Smooth muscle cell (in vitro differentiated cells): ENCODE measurements around the gene PCDHB9. TPM values are rescaled to one million over a fixed set of nuclear protein-coding genes. Genes with fewer than 3 reads are reported as not detected.
"Not testable (repeated sequence)": the region's sequence is repeated elsewhere in the genome, so short reads cannot be mapped to it uniquely, and the experiment has no call there.

Experiments
- DNase-seq: peaks from one replicate; lab custom pipeline; 2025; ENCODE audit not compliant: unreplicated experiment; lab: John Stamatoyannopoulos, UW
- H2AFZ ChIP-seq: fragments of 200-600 bp; sonication (generic); 2 replicates; pipeline ENCODE4 v1.6.0; 2016; ENCODE audit warnings: antibody characterized with exemption, low read depth, mild to moderate bottlenecking
- H3F3A ChIP-seq: fragments of 200-600 bp; sonication (generic); 2 replicates; pipeline ENCODE4 v1.6.0; 2017; ENCODE audit warnings: antibody characterized with exemption, low read depth
- H3K27ac ChIP-seq: fragments of 200-600 bp; sonication (generic); 2 replicates; pipeline ENCODE4 v1.5.1; 2016; ENCODE audit warnings: low read depth, mild to moderate bottlenecking
- H3K27me3 ChIP-seq: fragments of 200-600 bp; sonication (generic); 2 replicates; pipeline ENCODE4 v1.6.1; 2016; ENCODE audit warnings: low read depth, mild to moderate bottlenecking
- H3K36me3 ChIP-seq: fragments of 200-600 bp; sonication (generic); 2 replicates; pipeline ENCODE4 v1.5.1; 2016; ENCODE audit warnings: low read depth
- H3K4me1 ChIP-seq: fragments of 200-600 bp; sonication (generic); 2 replicates; pipeline ENCODE4 v1.5.1; 2016; ENCODE audit warnings: low read depth
- H3K4me2 ChIP-seq: fragments of 200-600 bp; sonication (generic); 2 replicates; pipeline ENCODE4 v1.6.0; 2016; ENCODE audit warnings: mild to moderate bottlenecking
- H3K4me3 ChIP-seq: fragments of 200-600 bp; sonication (generic); 2 replicates; pipeline ENCODE4 v1.5.1; 2016; ENCODE audit warnings: mild to moderate bottlenecking
- H3K79me2 ChIP-seq: fragments of 200-600 bp; sonication (generic); 2 replicates; pipeline ENCODE4 v1.6.0; 2016; ENCODE audit warnings: low read depth, mild to moderate bottlenecking
- H3K9ac ChIP-seq: fragments of 200-600 bp; sonication (generic); 2 replicates; pipeline ENCODE4 v1.6.0; 2016; ENCODE audit warnings: low read depth
- H3K9me3 ChIP-seq: fragments of 200-600 bp; sonication (generic); replicated peaks from 2 replicates; pipeline ENCODE4 v1.5.1; 2016; ENCODE audit warnings: low read depth
- H4K20me1 ChIP-seq: fragments of 200-600 bp; sonication (generic); 2 replicates; pipeline ENCODE4 v1.6.0; 2016; ENCODE audit warnings: low read depth
- CTCF ChIP-seq: fragments of 200-600 bp; sonication (generic); IDR thresholded peaks from 2 replicates; pipeline ENCODE4 v1.5.1; 2017; ENCODE audit warnings: borderline replicate concordance, mild to moderate bottlenecking, antibody characterized with exemption; ENCODE audit not compliant: insufficient read depth, poor library complexity, severe bottlenecking
- WGBS: methylation state at CpG from one replicate; pipeline ENCODE4 v1.1.7; 2016; ENCODE audit warnings: low lambda C conversion rate; 5-methylcytosine and 5-hydroxymethylcytosine counted together
- polyA plus RNA-seq: library from polyadenylated mRNA; unstranded; fragments of >200 nt; fragmentation: Nextera tagmentation; extraction: Ambion mirVana; gene quantifications from 2 replicates; pipeline ENCODE4 v1.2.1, GENCODE V29; 2016
- total RNA-seq: library from RNA; depleted of rRNA; stranded (reverse); fragments of >200 nt; gene quantifications from 2 replicates; pipeline ENCODE4 v1.2.3, GENCODE V29; 2014

PCDHB9 gene
- total and polyA plus RNA-seq, 2 experiments from 2014 or later = 2.2 to 4.1 TPM

- TF ChIP-seq CTCF = peak; percentile 18
- WGBS = 73% methylated on average over 20 of the region's 20 CpGs
- H3K79me2 ChIP-seq = no peaks in the 10 kb centered on the region
- no peak within 1 kb of the TSS for H3K9ac ChIP-seq
- H3K4me3 ChIP-seq = no peak within 1 kb of the TSS
- H3F3A ChIP-seq = no peaks in the 10 kb centered on the region
- no peak within 1 kb of the TSS for H3K4me2 ChIP-seq
- H4K20me1 ChIP-seq = no peaks in the 10 kb centered on the region
- H3K27me3 ChIP-seq = no peaks in the 10 kb centered on the region
- no peaks in the 10 kb centered on the region for H3K9me3 ChIP-seq
- no peaks in the 10 kb centered on the region for H3K4me1 ChIP-seq
- no peak within 1 kb of the TSS for H2AFZ ChIP-seq
- H3K36me3 ChIP-seq = no peaks in the 10 kb centered on the region
- no peak within 1 kb of the TSS for H3K27ac ChIP-seq
- no peak for DNase-seq
These were observed 14.4 kb upstream of the PCDHB9 start, which contains the start of gene PCDHB7 for GRCh38 chr5:141172381-141173204. Gene PCDHB7, plus strand, starts transcription at chr5:141172644. Its CDS starts 192 bp downstream, at chr5:141172836.

GRCh38 chr5:141174291-141175104 lies 12.5 kb upstream of the PCDHB9 start:
- 95% methylated on average over 69 of the region's 79 CpGs for WGBS
- H3K79me2 ChIP-seq, H3K9ac ChIP-seq, DNase-seq, H3K27ac ChIP-seq, H2AFZ ChIP-seq, H3F3A ChIP-seq, H3K4me2 ChIP-seq, H3K9me3 ChIP-seq, H3K27me3 ChIP-seq, H3K4me1 ChIP-seq, H3K4me3 ChIP-seq, H3K36me3 ChIP-seq, H4K20me1 ChIP-seq: not testable (repeated sequence)

GRCh38 chr5:141175933-141176332 lies 11.0 kb upstream of the PCDHB9 start:
- 95% methylated on average over 1 of the region's 1 CpG for WGBS
- H3K4me2 ChIP-seq = no peak overlapping the region

GRCh38 chr5:141177577-141178191 lies 9.3 kb upstream of the PCDHB9 start, which contains the start of gene PCDHB8:
Gene PCDHB8, plus strand, starts transcription at chr5:141177790. Its CDS starts 245 bp downstream, at chr5:141178035.
- H3K9ac ChIP-seq, H3K27me3 ChIP-seq, H3K27ac ChIP-seq, H3K4me3 ChIP-seq, H3K9me3 ChIP-seq, H3K79me2 ChIP-seq, DNase-seq, H2AFZ ChIP-seq, H4K20me1 ChIP-seq, H3K4me1 ChIP-seq, H3F3A ChIP-seq, H3K36me3 ChIP-seq, H3K4me2 ChIP-seq: not testable (repeated sequence)
- 65% methylated on average over 18 of the region's 18 CpGs for WGBS

More at GRCh38 chr5:141175933-141176332, 11.0 kb upstream of the PCDHB9 start:
- Histone ChIP-seq H3K9me3 (no peaks in the 10 kb centered on the region), H3K79me2 (no peaks in the 10 kb centered on the region), H3K9ac (no peak overlapping the region), H3K27me3 (no peaks in the 10 kb centered on the region), H3F3A (no peaks in the 10 kb centered on the region), H2AFZ (no peak overlapping the region), H3K4me3 (no peak overlapping the region), H3K36me3 (no peaks in the 10 kb centered on the region), H3K27ac (no peak overlapping the region), H4K20me1 (no peaks in the 10 kb centered on the region), H3K4me1 (no peaks in the 10 kb centered on the region)
- TF ChIP-seq CTCF = no peak
- no peak for DNase-seq

GRCh38 chr5:141179371-141179770 lies 7.6 kb upstream of the PCDHB9 start:
- H3K9ac ChIP-seq, H3K79me2 ChIP-seq, H3K4me2 ChIP-seq, H3K27me3 ChIP-seq, H3K27ac ChIP-seq, H3K4me3 ChIP-seq, H2AFZ ChIP-seq, H3K36me3 ChIP-seq, H3K4me1 ChIP-seq, H3F3A ChIP-seq, H3K9me3 ChIP-seq, H4K20me1 ChIP-seq, DNase-seq: not testable (repeated sequence)
- WGBS = 97% methylated on average over 34 of the region's 39 CpGs

- DNase-seq, H2AFZ ChIP-seq, H3K9me3 ChIP-seq, H3K36me3 ChIP-seq, H3K79me2 ChIP-seq, H3F3A ChIP-seq, H3K4me1 ChIP-seq, H3K27me3 ChIP-seq, H3K27ac ChIP-seq, H3K4me2 ChIP-seq, H4K20me1 ChIP-seq, H3K4me3 ChIP-seq, H3K9ac ChIP-seq: not testable (repeated sequence)
- WGBS = 94% methylated on average over 27 of the region's 32 CpGs
These were observed 7.1 kb upstream of the PCDHB9 start for GRCh38 chr5:141179876-141180275.
